ENCODE measurements around the gene ERC1. TPM values are rescaled to one million over a fixed set of nuclear protein-coding genes. Genes with fewer than 3 reads are reported as not detected.

The ERC1 gene
- total and polyA plus RNA-seq, 2 donors (not counting 3 experiments of a cell fraction or from before 2014, with no cell fraction given): 11.7 to 66.1 TPM

DNA sequence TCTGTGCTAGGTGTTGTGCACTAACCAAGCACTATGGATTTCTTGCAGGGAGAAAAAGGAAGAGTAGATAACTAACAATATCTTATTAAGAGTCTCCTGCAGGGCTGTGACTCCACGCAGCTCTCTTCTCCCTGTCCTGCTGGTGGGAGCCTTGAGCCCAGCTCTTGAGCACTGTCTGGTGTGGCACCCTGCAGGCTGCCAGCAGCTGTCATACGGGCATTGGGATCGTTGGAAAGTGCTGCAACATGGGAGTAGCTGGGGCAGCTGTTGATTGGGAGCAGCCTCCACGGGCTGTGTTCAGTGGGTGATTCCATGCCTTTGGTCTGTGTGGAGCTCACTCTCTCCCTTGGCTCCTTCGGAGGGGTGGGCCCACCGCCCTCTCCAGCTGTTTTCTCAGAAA is 478.0 kb downstream of the ERC1 start:
- ChIA-PET POLR2A (no interaction called here), CTCF (interaction anchor here (0.8 to 3.0 kb wide), 4 partner anchors 9 to 351 kb away, joined by 3 to 14 read pairs (median 6); no protein-coding TSS in a partner anchor)
- H4K20me1 ChIP-seq (replicated peaks; ENCODE audit: control insufficient read depth, extremely low read depth, insufficient read depth, low read length): peaks cover 4% of the 10 kb centered on the region
- no peak for FAIRE-seq
- no peaks in the 10 kb centered on the region for H3K9me3 ChIP-seq (replicated peaks; ENCODE audit: control insufficient read depth, insufficient read depth, low read length)
- peaks cover 19 to 30% of the 10 kb centered on the region in 2 experiments for H3K27me3 ChIP-seq (ENCODE audit: control insufficient read depth in 2 of 2, insufficient read depth in 2 of 2, low read length in 2 of 2)
- intact Hi-C loops (cut with micrococcal nuclease): no loop called here
- H3K79me2 ChIP-seq (ENCODE audit: control insufficient read depth, insufficient read depth, low read length): no peaks in the 10 kb centered on the region
- no peak overlapping the region for H2AFZ ChIP-seq (ENCODE audit: low read depth, low read length)
- no peaks in the 10 kb centered on the region for H3K36me3 ChIP-seq (ENCODE audit: control insufficient read depth in 2 of 2, extremely low read depth in 1 of 2, insufficient read depth in 2 of 2, low read length in 2 of 2)
- dilution Hi-C loops (cut with MboI; ENCODE audit: extremely low pct_ligation_motif_present, low sequenced_read_pairs): no loop called here
- no peak overlapping the region for H3K4me2 ChIP-seq (ENCODE audit: insufficient read depth, low read length)
- peaks cover 14% of the 10 kb centered on the region for H3K4me1 ChIP-seq (ENCODE audit: control insufficient read depth, extremely low read depth, insufficient read depth, low read length)
- no peak overlapping the region for H3K9ac ChIP-seq (replicated peaks; ENCODE audit: extremely low read depth, insufficient read depth, low read length)
- BruUV-seq (replicated peaks): no TSS peak
- H3K27ac ChIP-seq (ENCODE audit: insufficient read depth, low read depth, low read length): no peak overlapping the region
- no peak for DNase-seq (ENCODE audit: low read depth, low spot score)
- no peak overlapping the region for H3K4me3 ChIP-seq (replicated peaks in 1 of 3; ENCODE audit: insufficient read depth in 1 of 3, low read depth in 1 of 3, low read length in 3 of 3)
- TF ChIP-seq, protein P1, sequence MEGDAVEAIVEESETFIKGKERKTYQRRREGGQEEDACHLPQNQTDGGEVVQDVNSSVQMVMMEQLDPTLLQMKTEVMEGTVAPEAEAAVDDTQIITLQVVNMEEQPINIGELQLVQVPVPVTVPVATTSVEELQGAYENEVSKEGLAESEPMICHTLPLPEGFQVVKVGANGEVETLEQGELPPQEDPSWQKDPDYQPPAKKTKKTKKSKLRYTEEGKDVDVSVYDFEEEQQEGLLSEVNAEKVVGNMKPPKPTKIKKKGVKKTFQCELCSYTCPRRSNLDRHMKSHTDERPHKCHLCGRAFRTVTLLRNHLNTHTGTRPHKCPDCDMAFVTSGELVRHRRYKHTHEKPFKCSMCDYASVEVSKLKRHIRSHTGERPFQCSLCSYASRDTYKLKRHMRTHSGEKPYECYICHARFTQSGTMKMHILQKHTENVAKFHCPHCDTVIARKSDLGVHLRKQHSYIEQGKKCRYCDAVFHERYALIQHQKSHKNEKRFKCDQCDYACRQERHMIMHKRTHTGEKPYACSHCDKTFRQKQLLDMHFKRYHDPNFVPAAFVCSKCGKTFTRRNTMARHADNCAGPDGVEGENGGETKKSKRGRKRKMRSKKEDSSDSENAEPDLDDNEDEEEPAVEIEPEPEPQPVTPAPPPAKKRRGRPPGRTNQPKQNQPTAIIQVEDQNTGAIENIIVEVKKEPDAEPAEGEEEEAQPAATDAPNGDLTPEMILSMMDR (IDR thresholded peaks at IDR 0.05; ENCODE audit: extremely low read depth in 1 of 2, insufficient read depth in 1 of 2, low read depth in 1 of 2, low read length in 2 of 2): no peak
- TF ChIP-seq, protein P2, sequence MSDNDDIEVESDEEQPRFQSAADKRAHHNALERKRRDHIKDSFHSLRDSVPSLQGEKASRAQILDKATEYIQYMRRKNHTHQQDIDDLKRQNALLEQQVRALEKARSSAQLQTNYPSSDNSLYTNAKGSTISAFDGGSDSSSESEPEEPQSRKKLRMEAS (IDR thresholded peaks at IDR 0.05; ENCODE audit: insufficient read depth, insufficient read length): no peak
- TF ChIP-seq MYC (IDR thresholded peaks at IDR 0.05; ENCODE audit: low read depth, low read length) (no peak), POLR2A (IDR thresholded peaks at IDR 0.05; ENCODE audit: low read depth, low read length) (no peak), EZH2 (IDR thresholded peaks at IDR 0.05; ENCODE audit: borderline replicate concordance, low read depth, low read length, severe bottlenecking) (no peak), POLR2AphosphoS5 (IDR thresholded peaks at IDR 0.05; ENCODE audit: insufficient read depth, low read depth, low read length) (no peak), FOS (IDR thresholded peaks at IDR 0.05; ENCODE audit: borderline replicate concordance, insufficient read depth, low read length) (no peak), GATA2 (IDR thresholded peaks at IDR 0.05; ENCODE audit: insufficient read depth, insufficient read length, low read depth, low read length) (no peak), JUN (IDR thresholded peaks at IDR 0.05; ENCODE audit: borderline replicate concordance, insufficient read depth, insufficient read length, low read depth) (no peak)
- no peaks in the 10 kb centered on the region for H3K9me1 ChIP-seq (replicated peaks; ENCODE audit: control insufficient read depth, extremely low read depth, insufficient read depth, low read length)
